Bronchial epithelial cell (primary cell): ENCODE results near the gene GGA3. TPM values are rescaled to one million over a fixed set of nuclear protein-coding genes. Genes with fewer than 3 reads are reported as not detected.
"Not testable (repeated sequence)": the region's sequence is repeated elsewhere in the genome, so short reads cannot be mapped to it uniquely, and the experiment has no call there.

Experiments used
- DNase-seq: peaks from one replicate; pipeline ENCODE4 v3.0.0-alpha.2; 2010; ENCODE audit warnings: low read depth
- FAIRE-seq: peaks from 2 replicates; lab custom pipeline; 2011; peaks lifted over from hg19 to GRCh38; lab: Jason Lieb, UNC
- H3K27me3 ChIP-seq: 2 replicates; pipeline ENCODE4 v1.5.1; 2011; ENCODE audit warnings: low read length; ENCODE audit not compliant: control insufficient read depth, insufficient read depth
- H3K36me3 ChIP-seq: 2 replicates; pipeline ENCODE4 v1.5.1; 2011; ENCODE audit warnings: low read length; ENCODE audit not compliant: control insufficient read depth, insufficient read depth
- H3K4me3 ChIP-seq: 2 replicates; pipeline ENCODE4 v1.5.1; 2011; ENCODE audit warnings: mild to moderate bottlenecking, low read depth, low read length, control low read depth
- total RNA-seq: library from RNA; depleted of rRNA; stranded (reverse); fragments of >200 nt; gene quantifications from 2 replicates; pipeline ENCODE4 v1.2.1, GENCODE V29; 2014
- TF ChIP-seq, protein P1 (sequence below): IDR thresholded peaks from 2 replicates; pipeline ENCODE4 v1.5.1; 2011; ENCODE audit warnings: mild to moderate bottlenecking, moderate library complexity, low read length, control low read depth, inconsistent platforms; ENCODE audit not compliant: insufficient read depth, severe bottlenecking

GGA3 gene
- total RNA-seq, 1 donor from 2014 or later = 14.5 TPM

DNA sequence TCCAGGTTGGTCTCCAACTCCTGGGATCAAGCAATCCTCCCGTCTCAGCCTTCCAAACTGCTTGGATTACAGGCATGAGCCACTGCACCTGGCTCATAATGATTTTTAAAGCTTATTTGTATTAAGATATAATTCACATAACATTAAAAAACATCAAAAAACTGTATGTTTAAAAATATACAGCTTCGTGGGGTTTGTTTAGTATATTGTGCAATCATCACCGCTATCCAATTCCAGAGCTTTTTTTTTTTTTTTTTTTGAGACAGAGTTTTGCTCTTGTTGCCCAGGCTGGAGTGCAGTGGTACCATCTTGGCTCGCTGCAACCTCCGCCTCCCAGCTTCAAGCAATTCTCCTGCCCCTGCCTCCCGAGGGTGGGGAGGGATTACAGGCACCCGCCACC is 38.9 kb upstream of the GGA3 start:
- no peaks in the 10 kb centered on the region for H3K36me3 ChIP-seq
- FAIRE-seq (no peak), DNase-seq (no peak)
- H3K27me3 ChIP-seq = no peaks in the 10 kb centered on the region
- no peak overlapping the region for H3K4me3 ChIP-seq
- TF ChIP-seq, protein P1, sequence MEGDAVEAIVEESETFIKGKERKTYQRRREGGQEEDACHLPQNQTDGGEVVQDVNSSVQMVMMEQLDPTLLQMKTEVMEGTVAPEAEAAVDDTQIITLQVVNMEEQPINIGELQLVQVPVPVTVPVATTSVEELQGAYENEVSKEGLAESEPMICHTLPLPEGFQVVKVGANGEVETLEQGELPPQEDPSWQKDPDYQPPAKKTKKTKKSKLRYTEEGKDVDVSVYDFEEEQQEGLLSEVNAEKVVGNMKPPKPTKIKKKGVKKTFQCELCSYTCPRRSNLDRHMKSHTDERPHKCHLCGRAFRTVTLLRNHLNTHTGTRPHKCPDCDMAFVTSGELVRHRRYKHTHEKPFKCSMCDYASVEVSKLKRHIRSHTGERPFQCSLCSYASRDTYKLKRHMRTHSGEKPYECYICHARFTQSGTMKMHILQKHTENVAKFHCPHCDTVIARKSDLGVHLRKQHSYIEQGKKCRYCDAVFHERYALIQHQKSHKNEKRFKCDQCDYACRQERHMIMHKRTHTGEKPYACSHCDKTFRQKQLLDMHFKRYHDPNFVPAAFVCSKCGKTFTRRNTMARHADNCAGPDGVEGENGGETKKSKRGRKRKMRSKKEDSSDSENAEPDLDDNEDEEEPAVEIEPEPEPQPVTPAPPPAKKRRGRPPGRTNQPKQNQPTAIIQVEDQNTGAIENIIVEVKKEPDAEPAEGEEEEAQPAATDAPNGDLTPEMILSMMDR = no peak

DNA sequence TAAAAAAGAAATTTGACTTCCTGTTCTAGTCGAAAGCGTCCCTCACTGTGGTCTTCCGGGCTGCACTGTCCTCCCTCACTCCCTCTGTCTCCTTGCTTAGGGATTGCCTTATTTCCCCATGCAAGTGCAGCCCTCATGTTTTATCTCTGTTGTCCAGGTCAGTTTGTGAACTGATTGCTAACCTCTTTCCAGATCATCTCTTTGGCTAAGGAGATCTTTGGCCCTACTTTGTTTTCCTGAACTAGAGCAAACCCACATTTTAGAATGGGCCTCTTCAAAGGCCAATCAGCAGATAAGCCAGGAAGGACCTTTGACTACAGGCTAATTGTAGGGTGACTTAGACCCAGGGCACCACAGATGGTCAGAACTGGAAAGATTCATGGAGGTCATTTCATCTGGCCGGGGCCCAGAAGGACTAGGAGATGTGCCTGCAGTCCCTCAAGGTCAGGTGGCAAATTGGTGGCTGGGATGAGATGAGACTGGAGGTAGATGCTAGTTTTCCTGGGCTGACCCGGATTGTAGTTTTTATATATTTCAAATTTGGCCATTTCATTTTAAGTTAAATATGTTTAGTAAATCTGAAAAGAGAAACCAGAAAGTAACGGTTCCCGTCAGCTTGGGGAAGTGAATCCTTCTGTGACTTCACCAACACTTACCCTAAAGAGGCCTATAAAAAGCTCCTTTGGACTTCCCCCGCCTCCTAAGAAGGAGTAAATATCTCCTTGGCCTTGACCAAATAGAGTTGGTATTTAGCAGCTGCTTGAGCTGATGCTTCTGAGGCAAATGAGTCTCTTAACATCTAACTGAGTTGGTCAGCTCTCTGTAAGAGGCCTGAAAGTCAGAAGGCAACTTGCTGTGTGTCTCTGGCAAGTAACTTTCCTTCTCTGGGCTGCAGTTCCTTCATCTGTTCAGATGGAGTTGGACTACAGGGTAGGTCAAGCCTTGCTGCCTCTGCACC is 34.1 kb upstream of the GGA3 start:
- TF ChIP-seq, protein P1 = no peak
- H3K36me3 ChIP-seq = no peaks in the 10 kb centered on the region
- no peak overlapping the region for H3K4me3 ChIP-seq
- no peaks in the 10 kb centered on the region for H3K27me3 ChIP-seq
- FAIRE-seq (no peak), DNase-seq (no peak)

DNA sequence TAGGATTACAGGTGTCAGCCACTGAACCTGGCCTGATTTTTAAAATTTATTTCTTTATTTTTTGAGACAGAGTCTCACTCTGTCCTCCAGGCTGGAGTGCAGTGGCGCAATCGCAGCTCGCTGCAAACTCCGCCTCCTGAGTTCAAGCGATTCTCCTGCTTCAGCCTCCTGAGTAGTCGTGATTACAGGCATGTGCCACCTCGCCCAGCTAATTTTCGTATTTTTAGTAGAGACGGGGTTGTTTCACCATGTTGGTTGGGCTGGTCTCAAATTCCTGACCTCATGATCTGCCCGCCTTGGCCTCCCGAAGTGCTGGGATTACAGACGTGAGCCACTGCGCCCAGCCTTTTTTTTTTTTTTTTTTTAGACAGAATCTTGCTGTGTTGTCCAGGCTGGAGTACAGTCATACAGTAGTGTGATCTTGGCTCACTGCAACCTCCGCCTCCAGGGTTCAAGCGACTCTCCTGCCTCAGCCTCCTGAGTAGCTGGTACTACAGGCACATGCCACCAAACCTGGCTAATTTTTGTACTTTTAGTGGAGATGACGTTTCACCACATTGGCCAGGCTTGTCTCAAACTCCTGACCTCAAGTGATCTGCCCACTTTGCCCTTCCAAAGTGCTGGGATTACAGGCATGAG is 31.5 kb upstream of the GGA3 start:
- not testable (repeated sequence) for DNase-seq, H3K36me3 ChIP-seq, FAIRE-seq, H3K27me3 ChIP-seq, H3K4me3 ChIP-seq

DNA sequence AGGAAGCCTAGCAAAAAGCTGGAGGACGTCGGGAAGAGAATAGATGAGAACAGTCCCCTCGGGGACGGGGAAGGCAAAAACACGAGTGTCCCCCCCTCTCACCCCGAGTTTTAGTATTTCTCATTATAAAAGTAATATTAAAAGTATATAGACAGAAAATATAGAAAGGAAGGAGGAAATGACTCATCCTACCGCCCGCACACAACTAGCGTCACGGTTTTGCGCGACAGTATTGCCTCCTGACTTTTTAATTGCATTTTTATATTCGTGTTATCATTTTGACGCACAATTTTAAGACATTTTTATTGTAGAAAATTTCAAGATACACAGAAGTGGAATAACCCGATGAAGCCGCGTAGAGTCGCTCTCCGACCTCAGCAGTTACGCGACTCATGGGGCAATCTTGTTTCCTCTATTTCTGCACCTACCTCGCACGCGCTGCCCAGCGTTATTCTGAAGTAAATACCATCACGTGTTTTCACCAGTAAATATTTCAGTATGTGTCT is 28.5 kb upstream of the GGA3 start:
- TF ChIP-seq, protein P1 = no peak
- H3K4me3 ChIP-seq = peak overlapping the region; percentile 70
- peaks cover 4% of the 10 kb centered on the region for H3K36me3 ChIP-seq
- H3K27me3 ChIP-seq = no peaks in the 10 kb centered on the region
- DNase-seq = peak; percentile 34
- FAIRE-seq = no peak

DNA sequence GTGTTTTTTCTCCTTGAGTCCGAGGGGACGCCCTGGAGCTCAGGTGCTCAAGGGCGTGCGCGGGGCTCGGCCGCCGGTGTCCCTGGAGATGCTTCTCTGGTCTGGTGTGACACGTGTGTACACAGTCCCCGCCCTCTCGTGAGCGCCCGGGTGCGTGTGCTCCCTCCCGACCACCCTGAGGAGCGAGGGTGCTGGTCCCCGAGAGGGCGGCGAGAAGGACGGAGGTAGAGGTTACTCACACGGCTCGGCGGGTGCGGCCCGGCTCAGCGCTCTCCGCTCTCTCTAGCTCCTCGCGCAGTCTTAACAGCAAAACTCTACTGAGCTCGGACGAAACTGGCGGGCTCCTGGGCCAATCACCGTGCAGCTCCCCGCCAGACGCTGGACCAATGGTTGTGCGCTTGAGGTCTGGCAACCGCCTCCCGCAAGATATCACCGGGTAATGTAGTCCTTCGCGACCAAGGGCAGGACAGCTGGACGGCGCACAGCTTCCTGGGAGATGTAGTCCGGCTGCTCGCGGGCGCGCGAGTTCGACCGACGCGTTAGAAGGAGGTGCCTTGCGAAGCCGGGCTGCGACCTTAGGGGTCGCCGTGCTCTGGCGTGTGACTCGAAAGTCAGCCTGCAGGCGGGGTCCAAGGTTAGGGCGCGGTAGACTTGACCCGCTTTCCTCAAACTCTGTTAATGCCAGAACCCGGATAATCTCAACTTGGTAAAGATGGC is 27.9 kb upstream of the GGA3 start, which contains the start of gene SLC25A19:
SLC25A19 (minus strand) TSS at position 319 of the 717 bp plus-strand sequence. CDS start 2,669 bp downstream, outside the sequence.
- DNase-seq (peak; percentile 98), FAIRE-seq (no peak)
- H3K36me3 ChIP-seq = peaks cover 4% of the 10 kb centered on the region
- H3K27me3 ChIP-seq = no peaks in the 10 kb centered on the region
- H3K4me3 ChIP-seq = peak within 1 kb of the TSS; percentile 70
- TF ChIP-seq, protein P1 = peak; percentile 12
